Stimulated activated CD8-positive, alpha-beta memory T cell treated with anti-CD3 and anti-CD28 coated beads, Interleukin-4, amount 100 ng/mL, for 24 hours (primary cell): ENCODE measurements around the gene TBC1D9.

Experiments
- DNase-seq: peaks from one replicate; pipeline ENCODE4 v3.0.0-alpha.2; 2020; ENCODE audit warnings: low read depth

The TBC1D9 gene

DNA sequence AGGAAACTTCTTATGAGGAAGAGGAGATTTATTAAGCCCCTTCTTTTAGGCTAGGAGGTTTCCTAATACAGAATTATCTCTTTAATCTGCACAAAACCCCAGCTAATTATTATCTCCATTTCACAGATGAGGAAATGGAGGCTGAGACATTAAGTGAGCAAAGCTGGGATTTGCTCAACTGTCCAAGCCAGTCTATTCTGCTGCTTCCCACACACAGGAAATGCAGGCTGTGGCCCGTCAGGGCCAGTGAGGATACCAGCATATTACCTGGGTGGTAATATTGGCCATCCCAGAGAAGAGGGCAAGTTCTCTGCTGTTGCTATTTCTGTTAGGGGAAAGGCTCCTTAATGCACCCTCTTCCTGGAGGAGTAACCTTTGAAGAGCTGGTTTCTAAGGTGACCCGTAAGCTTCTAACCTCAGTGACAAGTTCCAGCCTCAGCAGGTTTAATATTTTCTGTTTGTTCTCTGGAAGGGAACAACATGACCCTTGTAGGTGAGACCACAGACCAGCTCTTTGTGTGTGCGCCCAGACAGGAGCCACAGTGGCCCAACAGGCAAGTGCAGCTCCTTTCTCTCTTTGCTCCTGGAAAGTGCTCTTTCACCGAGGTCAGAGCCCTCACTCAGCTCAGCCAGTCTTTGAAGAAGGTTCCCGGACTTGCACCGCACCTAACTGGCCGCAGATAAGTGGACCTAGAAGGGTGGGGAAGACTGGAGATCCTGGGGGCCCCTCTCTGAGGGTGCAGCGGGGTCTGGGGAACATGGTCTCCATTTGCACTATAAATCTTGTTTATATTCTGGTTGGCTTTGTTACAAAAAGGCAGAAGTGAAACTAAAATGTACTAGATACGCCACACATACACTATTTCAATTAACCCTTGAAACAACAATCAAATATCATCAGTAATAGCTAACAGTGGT, 35.5 kb downstream of the TBC1D9 start:
- no peak for DNase-seq

DNA sequence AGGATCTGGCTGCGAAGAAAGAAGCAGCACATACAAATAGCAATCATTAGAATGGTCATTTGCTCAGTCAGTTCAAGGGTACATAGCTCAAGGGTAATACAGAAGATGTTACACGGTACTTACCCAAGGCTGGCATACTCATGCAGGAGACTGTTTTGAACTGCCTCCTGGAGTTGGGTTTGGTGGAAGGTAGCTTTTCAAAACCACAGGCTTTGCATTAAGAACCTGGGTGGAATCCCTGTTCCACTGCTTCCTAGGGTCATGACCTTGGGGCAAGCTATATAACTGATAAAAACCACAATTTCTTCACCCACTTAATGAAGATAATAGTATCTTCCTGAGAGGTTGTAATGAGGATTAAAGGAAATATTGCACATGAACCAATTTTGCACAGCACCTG, 36.5 kb downstream of the TBC1D9 start:
- DNase-seq, result no peak

DNA sequence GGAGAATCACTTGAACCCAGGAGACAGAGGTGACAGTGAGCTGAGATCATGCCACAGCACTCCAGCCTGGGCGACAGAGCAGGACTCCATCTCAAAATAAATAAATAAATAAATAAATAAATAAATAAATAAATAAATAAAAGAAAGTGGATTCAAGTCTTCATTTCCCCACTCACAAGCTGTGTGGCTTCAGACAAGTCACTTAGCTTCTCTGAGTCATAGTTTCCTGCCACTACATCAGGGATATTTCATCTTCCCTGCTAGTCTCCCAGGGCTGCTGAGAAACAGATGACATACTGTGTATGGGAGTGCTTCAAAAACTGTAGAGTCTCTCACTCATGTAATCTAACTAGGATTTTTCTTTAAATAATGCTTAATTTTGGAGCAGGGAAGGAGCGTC, 37.2 kb downstream of the TBC1D9 start:
- DNase-seq, result no peak

DNA sequence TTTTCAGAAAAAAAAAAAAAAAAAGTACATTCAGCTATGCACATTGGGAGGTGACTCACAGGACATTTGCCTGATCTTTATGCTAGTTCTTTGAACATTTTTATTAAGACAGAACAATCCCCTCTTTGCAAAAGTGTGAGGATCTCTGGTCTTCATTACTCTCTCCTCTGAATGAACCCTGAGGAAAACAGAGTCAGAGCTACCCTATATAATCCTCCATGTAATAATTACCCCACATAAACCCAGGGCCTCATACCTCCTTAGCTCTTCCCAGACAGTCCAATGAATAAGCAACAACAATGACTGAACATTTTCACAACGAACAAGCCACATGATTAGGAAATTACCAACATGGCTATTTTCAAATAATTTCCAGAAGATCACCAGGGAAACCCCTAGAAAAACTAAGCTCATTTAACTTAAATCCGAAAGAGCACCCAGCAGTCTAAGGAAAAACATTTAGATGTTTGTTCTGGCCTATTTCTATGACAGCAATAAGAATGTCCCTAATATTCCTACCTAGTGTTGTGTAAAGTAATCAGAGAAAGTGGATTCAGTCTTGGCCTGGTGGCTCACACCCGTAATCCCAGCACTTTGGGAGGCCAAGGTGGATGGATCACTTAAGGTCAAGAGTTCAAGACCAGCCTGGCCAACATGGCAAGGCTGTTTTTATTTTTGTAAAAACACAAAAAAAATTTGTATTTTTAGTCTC, 37.8 kb downstream of the TBC1D9 start:
- no peak for DNase-seq

GRCh38 chr4:140717313-140717712, 38.9 kb downstream of the TBC1D9 start:
- DNase-seq, result no peak

GRCh38 chr4:140715119-140715518, 41.1 kb downstream of the TBC1D9 start:
- DNase-seq, result no peak

DNA sequence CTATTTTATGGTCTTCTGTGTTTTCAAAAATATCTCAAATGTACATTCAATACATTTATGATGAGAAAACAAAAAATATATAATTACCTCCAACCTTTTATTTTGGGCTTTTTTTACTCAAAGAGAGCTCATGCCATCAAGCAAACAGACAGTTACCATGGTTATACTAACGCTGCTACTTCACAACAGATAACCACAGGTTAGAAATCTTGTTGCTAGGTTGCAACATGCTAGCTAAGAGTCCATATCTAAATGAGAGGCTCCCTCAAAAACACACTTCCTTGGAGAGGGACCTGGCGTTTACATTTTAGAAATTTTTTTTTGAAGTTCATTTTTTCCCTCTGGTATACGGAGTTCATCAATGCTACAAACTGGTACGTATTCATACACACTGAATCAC, 44.3 kb downstream of the TBC1D9 start:
- DNase-seq, result no peak

- DNase-seq, result no peak
Observed at GRCh38 chr4:140710908-140711622, 45.1 kb downstream of the TBC1D9 start.

- DNase-seq, result no peak
Observed at GRCh38 chr4:140707325-140707724, 48.9 kb downstream of the TBC1D9 start.

DNA sequence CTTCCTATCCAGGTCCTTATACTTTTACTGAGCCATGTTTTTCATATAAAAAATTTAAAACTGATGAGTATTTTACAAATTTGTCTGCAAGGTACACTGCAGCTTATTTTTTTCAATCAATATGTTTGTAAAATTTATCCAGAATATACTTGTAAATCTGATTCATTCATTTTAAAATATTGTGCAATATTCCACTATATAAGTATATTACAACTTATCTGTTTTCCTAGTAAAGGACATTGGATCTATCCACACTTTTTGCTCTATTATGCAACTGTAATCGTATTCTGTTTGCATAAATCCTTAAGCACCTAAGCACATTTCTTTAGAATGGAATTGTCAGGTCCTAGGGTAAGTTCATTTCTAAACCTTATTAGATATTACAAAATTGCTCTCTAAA, 49.5 kb downstream of the TBC1D9 start:
- DNase-seq, result no peak

DNA sequence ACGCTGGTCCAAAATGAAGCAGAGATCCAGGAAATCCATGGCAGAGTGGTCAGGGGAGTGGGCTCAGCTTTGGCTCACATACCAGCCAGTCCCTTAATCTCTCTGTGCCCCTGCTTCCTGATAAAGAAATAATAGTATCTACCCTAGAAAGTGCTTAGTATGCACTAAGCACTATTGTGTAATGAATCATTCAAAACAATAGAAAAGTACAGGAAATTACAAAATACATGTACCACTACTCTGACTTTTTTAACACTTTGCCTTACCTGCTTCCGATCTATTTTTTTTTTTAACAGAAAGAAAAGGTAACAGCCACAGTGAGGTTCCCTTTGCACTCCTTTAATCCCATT, 49.9 kb downstream of the TBC1D9 start:
- no peak for DNase-seq

- no peak for DNase-seq
Observed at GRCh38 chr4:140705625-140706275, 50.4 kb downstream of the TBC1D9 start.

GRCh38 chr4:140704964-140705363, 51.2 kb downstream of the TBC1D9 start:
- DNase-seq, result no peak

DNA sequence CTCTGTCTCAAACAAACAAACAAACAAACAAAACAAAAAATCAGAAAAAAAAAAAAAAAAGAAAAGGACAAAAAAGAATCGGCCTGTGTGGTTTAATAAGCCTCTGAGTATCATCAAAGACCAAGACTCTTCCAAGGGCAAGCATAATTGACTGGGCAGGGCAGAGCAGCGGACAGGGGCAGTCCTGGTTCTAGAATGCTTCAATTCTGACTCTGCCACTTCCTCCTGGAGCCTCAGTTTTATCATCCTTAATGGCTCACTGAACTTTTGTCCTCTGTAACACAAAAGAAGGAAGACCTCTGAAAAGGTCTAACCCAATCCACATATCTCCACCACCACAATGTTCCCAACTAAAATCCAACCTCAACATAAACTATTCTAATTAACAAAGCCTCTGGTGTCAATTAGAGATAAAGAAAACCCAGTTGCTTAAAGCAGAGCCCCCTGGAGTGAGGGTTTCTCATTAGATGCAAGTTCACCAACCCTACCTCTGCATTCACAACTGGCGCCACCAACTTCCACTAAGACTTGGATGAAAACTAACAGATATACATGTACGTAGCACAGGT, 51.7 kb downstream of the TBC1D9 start:
- DNase-seq, result no peak

- no peak for DNase-seq
Observed at GRCh38 chr4:140703463-140703862, 52.7 kb downstream of the TBC1D9 start.

DNA sequence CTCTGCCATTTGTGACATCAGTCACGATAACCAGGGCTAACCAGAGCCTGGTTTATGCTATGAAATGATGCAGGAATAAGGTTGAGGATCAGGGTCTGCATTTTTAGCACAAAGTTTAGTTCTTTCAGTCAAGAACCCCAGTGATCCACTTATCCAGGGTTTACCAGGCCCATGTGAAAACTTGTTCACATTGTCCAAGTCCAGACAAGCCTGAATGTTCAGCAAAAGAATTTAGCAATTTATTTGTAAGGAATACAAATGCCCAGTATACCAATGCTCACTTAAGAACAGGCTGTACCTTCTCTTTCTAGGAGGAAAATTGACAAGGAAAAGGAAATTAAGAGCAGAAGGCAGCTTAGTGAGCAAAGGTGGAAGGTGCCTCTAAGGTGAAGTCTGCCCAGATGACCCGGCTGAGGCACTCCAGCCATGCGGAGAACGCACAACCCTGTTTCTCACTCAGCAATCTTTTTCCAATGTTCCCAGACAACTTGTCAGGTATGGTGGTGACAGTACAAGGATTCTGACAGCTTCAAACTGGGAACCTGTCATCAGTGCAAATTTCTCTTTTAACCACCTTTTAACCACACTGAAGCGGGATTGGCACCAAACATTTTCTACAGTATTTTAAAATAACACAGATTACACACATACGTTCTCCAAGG, 54.0 kb downstream of the TBC1D9 start:
- no peak for DNase-seq

- no peak for DNase-seq
Observed at GRCh38 chr4:140701071-140701470, 55.1 kb downstream of the TBC1D9 start.

GRCh38 chr4:140697709-140698560, 58.2 kb downstream of the TBC1D9 start:
- DNase-seq, result no peak

DNA sequence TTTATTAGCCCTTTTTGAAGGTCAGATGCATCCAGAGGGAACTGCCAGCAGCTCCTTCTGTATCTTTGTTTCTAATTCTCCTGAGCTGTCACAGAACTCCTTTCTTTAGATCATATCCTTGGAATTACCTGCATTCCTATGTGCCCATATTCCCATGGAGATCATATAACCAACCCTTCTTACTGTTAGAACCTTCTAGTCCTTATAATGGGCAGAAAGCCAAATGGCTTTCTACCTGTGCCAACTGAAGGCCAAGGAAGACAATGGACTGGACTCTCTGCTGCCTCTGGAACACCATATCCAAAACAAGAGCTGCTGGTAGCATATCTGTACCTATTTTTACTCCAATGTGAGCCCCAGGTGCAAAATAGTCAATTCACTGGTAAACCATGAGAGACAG, 60.7 kb downstream of the TBC1D9 start:
- DNase-seq, result no peak

DNA sequence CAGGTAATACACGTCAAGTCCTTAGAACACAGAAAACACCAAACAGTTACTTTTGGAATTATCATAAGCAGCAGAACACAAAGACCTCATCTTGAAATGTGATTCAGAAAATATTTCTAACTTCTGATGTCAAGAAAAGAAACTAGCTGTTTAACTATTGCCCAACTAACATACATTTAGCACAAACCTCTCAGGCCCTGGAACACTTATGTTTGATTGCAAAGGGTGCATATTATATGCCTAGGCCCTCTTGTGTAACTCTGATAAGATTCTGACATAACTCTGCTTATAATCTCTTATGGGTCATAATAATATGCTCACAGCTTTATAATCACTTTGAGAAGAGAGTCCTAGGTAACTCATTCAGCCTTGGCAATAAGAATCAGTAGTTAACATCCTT, 62.6 kb downstream of the TBC1D9 start:
- no peak for DNase-seq

GRCh38 chr4:140691369-140691768, 64.8 kb downstream of the TBC1D9 start:
- DNase-seq, result no peak
